ENCODE measurements around the gene NTM.

The NTM gene

GRCh38 chr11:131934006-131934405 is 563.6 kb downstream of the NTM start:
- ChIA-PET POLR2A (no interaction called here), CTCF (no interaction called here)
- no peak for DNase-seq (ENCODE audit: extremely low spot score)
- TF ChIP-seq ELF4 (IDR thresholded peaks at IDR 0.05) (no peak), LEF1 (IDR thresholded peaks at IDR 0.05; ENCODE audit: borderline replicate concordance) (no peak), HDGF (IDR thresholded peaks at IDR 0.05; ENCODE audit: borderline replicate concordance) (no peak), FOXM1 (IDR thresholded peaks at IDR 0.05; ENCODE audit: borderline replicate concordance) (no peak), SP1 (IDR thresholded peaks at IDR 0.05) (no peak), PKNOX1 (IDR thresholded peaks at IDR 0.05) (no peak), L3MBTL2 (conservative IDR thresholded peaks at IDR 0.05) (no peak), NFRKB (IDR thresholded peaks at IDR 0.05) (no peak), ZNF384 (IDR thresholded peaks at IDR 0.05) (no peak), SUZ12 (IDR thresholded peaks at IDR 0.05) (no peak), ARNT (IDR thresholded peaks at IDR 0.05) (no peak), FOXA1 (IDR thresholded peaks at IDR 0.05) (no peak), BHLHE40 (IDR thresholded peaks at IDR 0.05; ENCODE audit: borderline replicate concordance) (no peak), TARDBP (IDR thresholded peaks at IDR 0.05) (no peak)

- CTCF ChIA-PET, result no interaction called here
- DNase-seq (ENCODE audit: extremely low spot score), result no peak
- POLR2A ChIA-PET, result no interaction called here
- TF ChIP-seq FOXM1 (IDR thresholded peaks at IDR 0.05; ENCODE audit: borderline replicate concordance) (no peak), HDGF (IDR thresholded peaks at IDR 0.05; ENCODE audit: borderline replicate concordance) (no peak), LEF1 (IDR thresholded peaks at IDR 0.05; ENCODE audit: borderline replicate concordance) (no peak), ARNT (IDR thresholded peaks at IDR 0.05) (no peak), ZNF384 (IDR thresholded peaks at IDR 0.05) (no peak), SP1 (IDR thresholded peaks at IDR 0.05) (no peak), FOXA1 (IDR thresholded peaks at IDR 0.05) (no peak), CTBP1 (IDR thresholded peaks at IDR 0.05; ENCODE audit: borderline replicate concordance) (no peak), ELF4 (IDR thresholded peaks at IDR 0.05) (no peak), L3MBTL2 (conservative IDR thresholded peaks at IDR 0.05) (no peak)
Observed at GRCh38 chr11:131938351-131938751, 567.9 kb downstream of the NTM start.

- no peak for DNase-seq (ENCODE audit: extremely low spot score)
- POLR2A ChIA-PET, result no interaction called here
- CTCF ChIA-PET, result no interaction called here
- TF ChIP-seq TARDBP (IDR thresholded peaks at IDR 0.05) (no peak), L3MBTL2 (conservative IDR thresholded peaks at IDR 0.05) (no peak), BHLHE40 (IDR thresholded peaks at IDR 0.05; ENCODE audit: borderline replicate concordance) (no peak), NFRKB (IDR thresholded peaks at IDR 0.05) (no peak), FOXK2 (IDR thresholded peaks at IDR 0.05) (no peak), SUZ12 (IDR thresholded peaks at IDR 0.05) (no peak), ARNT (IDR thresholded peaks at IDR 0.05) (no peak), FOXA1 (IDR thresholded peaks at IDR 0.05) (no peak), ELF4 (IDR thresholded peaks at IDR 0.05) (no peak), HDGF (IDR thresholded peaks at IDR 0.05; ENCODE audit: borderline replicate concordance) (no peak), LEF1 (IDR thresholded peaks at IDR 0.05; ENCODE audit: borderline replicate concordance) (no peak), SP1 (IDR thresholded peaks at IDR 0.05) (no peak), ZNF384 (IDR thresholded peaks at IDR 0.05) (no peak), PKNOX1 (IDR thresholded peaks at IDR 0.05) (no peak), CTBP1 (IDR thresholded peaks at IDR 0.05; ENCODE audit: borderline replicate concordance) (no peak), FOXM1 (IDR thresholded peaks at IDR 0.05; ENCODE audit: borderline replicate concordance) (no peak)
Observed at GRCh38 chr11:131940126-131940525, 569.7 kb downstream of the NTM start.

- DNase-seq (ENCODE audit: extremely low spot score), result no peak
- ChIA-PET CTCF (no interaction called here), POLR2A (no interaction called here)
- no peak for TF ChIP-seq ARNT (IDR thresholded peaks at IDR 0.05)
- no peak for TF ChIP-seq PKNOX1 (IDR thresholded peaks at IDR 0.05)
- no peak for TF ChIP-seq CTBP1 (IDR thresholded peaks at IDR 0.05; ENCODE audit: borderline replicate concordance)
- no peak for TF ChIP-seq BHLHE40 (IDR thresholded peaks at IDR 0.05; ENCODE audit: borderline replicate concordance)
- no peak for TF ChIP-seq FOXA1 (IDR thresholded peaks at IDR 0.05)
- TF ChIP-seq LEF1 (IDR thresholded peaks at IDR 0.05; ENCODE audit: borderline replicate concordance), result no peak
- TF ChIP-seq ZNF384 (IDR thresholded peaks at IDR 0.05), result no peak
- TF ChIP-seq HDGF (IDR thresholded peaks at IDR 0.05; ENCODE audit: borderline replicate concordance), result no peak
- no peak for TF ChIP-seq NFRKB (IDR thresholded peaks at IDR 0.05)
- TF ChIP-seq TARDBP (IDR thresholded peaks at IDR 0.05), result no peak
- no peak for TF ChIP-seq SP1 (IDR thresholded peaks at IDR 0.05)
- no peak for TF ChIP-seq FOXM1 (IDR thresholded peaks at IDR 0.05; ENCODE audit: borderline replicate concordance)
- no peak for TF ChIP-seq SUZ12 (IDR thresholded peaks at IDR 0.05)
- no peak for TF ChIP-seq L3MBTL2 (conservative IDR thresholded peaks at IDR 0.05)
- no peak for TF ChIP-seq ELF4 (IDR thresholded peaks at IDR 0.05)
- TF ChIP-seq FOXK2 (IDR thresholded peaks at IDR 0.05), result no peak
Observed at GRCh38 chr11:131942878-131943277, 572.5 kb downstream of the NTM start.

GRCh38 chr11:131943295-131943694 is 572.9 kb downstream of the NTM start:
- ChIA-PET CTCF (no interaction called here), POLR2A (no interaction called here)
- no peak for DNase-seq (ENCODE audit: extremely low spot score)
- TF ChIP-seq FOXK2 (IDR thresholded peaks at IDR 0.05) (no peak), LEF1 (IDR thresholded peaks at IDR 0.05; ENCODE audit: borderline replicate concordance) (no peak), SUZ12 (IDR thresholded peaks at IDR 0.05) (no peak), HDGF (IDR thresholded peaks at IDR 0.05; ENCODE audit: borderline replicate concordance) (no peak), NFRKB (IDR thresholded peaks at IDR 0.05) (no peak), L3MBTL2 (conservative IDR thresholded peaks at IDR 0.05) (no peak), ARNT (IDR thresholded peaks at IDR 0.05) (no peak), PKNOX1 (IDR thresholded peaks at IDR 0.05) (no peak), SP1 (IDR thresholded peaks at IDR 0.05) (no peak), BHLHE40 (IDR thresholded peaks at IDR 0.05; ENCODE audit: borderline replicate concordance) (no peak), FOXA1 (IDR thresholded peaks at IDR 0.05) (no peak), ZNF384 (IDR thresholded peaks at IDR 0.05) (no peak), TARDBP (IDR thresholded peaks at IDR 0.05) (no peak), ELF4 (IDR thresholded peaks at IDR 0.05) (no peak)
